ENCODE results near the gene COX8A.

The COX8A gene

GRCh38 chr11:63974259-63975143, at the start of gene COX8A:
COX8A (plus strand) TSS chr11:63974620; CDS start chr11:63974681, 61 bp downstream.
- peak within 1 kb of the TSS; percentile 100 for H3K4me3 Mint-ChIP-seq
- DNase-seq (ENCODE audit: low spot score), result peak; percentile 97
- H3K27ac Mint-ChIP-seq, result peak within 1 kb of the TSS; percentile 99
- H3K9me3 Mint-ChIP-seq, result no peaks in the 10 kb centered on the region
- peaks cover 20% of the 10 kb centered on the region for H3K4me1 Mint-ChIP-seq (ENCODE audit: low read depth)
- H3K36me3 Mint-ChIP-seq (ENCODE audit: low read depth), result peaks cover 21% of the 10 kb centered on the region
- no peaks in the 10 kb centered on the region for H3K27me3 Mint-ChIP-seq (ENCODE audit: low read depth)

GRCh38 chr11:63929616-63930015, 44.8 kb upstream of the COX8A start:
- H3K4me1 Mint-ChIP-seq (ENCODE audit: low read depth), result no peaks in the 10 kb centered on the region
- H3K36me3 Mint-ChIP-seq (ENCODE audit: low read depth), result no peaks in the 10 kb centered on the region
- no peak overlapping the region for H3K27ac Mint-ChIP-seq
- H3K9me3 Mint-ChIP-seq, result no peaks in the 10 kb centered on the region
- no peak overlapping the region for H3K4me3 Mint-ChIP-seq
- H3K27me3 Mint-ChIP-seq (ENCODE audit: low read depth), result peaks cover 9% of the 10 kb centered on the region
- no peak for DNase-seq (ENCODE audit: low spot score)

- H3K9me3 Mint-ChIP-seq, result no peaks in the 10 kb centered on the region
- no peaks in the 10 kb centered on the region for H3K36me3 Mint-ChIP-seq (ENCODE audit: low read depth)
- H3K27ac Mint-ChIP-seq, result no peak overlapping the region
- peaks cover 9% of the 10 kb centered on the region for H3K27me3 Mint-ChIP-seq (ENCODE audit: low read depth)
- no peak overlapping the region for H3K4me3 Mint-ChIP-seq
- no peaks in the 10 kb centered on the region for H3K4me1 Mint-ChIP-seq (ENCODE audit: low read depth)
- DNase-seq (ENCODE audit: low spot score), result no peak
Observed at GRCh38 chr11:63931045-63931444, 43.4 kb upstream of the COX8A start.

GRCh38 chr11:63931876-63932275, 42.5 kb upstream of the COX8A start:
- Mint-ChIP-seq H3K9me3 (no peaks in the 10 kb centered on the region), H3K27me3 (ENCODE audit: low read depth) (peaks cover 9% of the 10 kb centered on the region), H3K4me1 (ENCODE audit: low read depth) (no peaks in the 10 kb centered on the region), H3K27ac (no peak overlapping the region), H3K4me3 (no peak overlapping the region), H3K36me3 (ENCODE audit: low read depth) (no peaks in the 10 kb centered on the region)
- DNase-seq (ENCODE audit: low spot score), result no peak

GRCh38 chr11:63933459-63933858, 41.0 kb upstream of the COX8A start:
- peaks cover 7% of the 10 kb centered on the region for H3K4me1 Mint-ChIP-seq (ENCODE audit: low read depth)
- no peak overlapping the region for H3K27ac Mint-ChIP-seq
- H3K36me3 Mint-ChIP-seq (ENCODE audit: low read depth), result no peaks in the 10 kb centered on the region
- H3K27me3 Mint-ChIP-seq (ENCODE audit: low read depth), result no peaks in the 10 kb centered on the region
- no peak for DNase-seq (ENCODE audit: low spot score)
- no peak overlapping the region for H3K4me3 Mint-ChIP-seq
- H3K9me3 Mint-ChIP-seq, result no peaks in the 10 kb centered on the region

GRCh38 chr11:63937713-63938478, 36.5 kb upstream of the COX8A start:
- Mint-ChIP-seq H3K9me3 (no peaks in the 10 kb centered on the region), H3K4me1 (ENCODE audit: low read depth) (peaks cover 18% of the 10 kb centered on the region), H3K27ac (peak overlapping the region; percentile 84), H3K27me3 (ENCODE audit: low read depth) (no peaks in the 10 kb centered on the region), H3K36me3 (ENCODE audit: low read depth) (peaks cover 1% of the 10 kb centered on the region), H3K4me3 (peak overlapping the region; percentile 90)
- DNase-seq (ENCODE audit: low spot score), result no peak

GRCh38 chr11:63938479-63939396, 35.7 kb upstream of the COX8A start, which contains the start of gene NAA40:
NAA40 (plus strand) TSS chr11:63939002; CDS start chr11:63939097, 95 bp downstream.
- Mint-ChIP-seq H3K4me1 (ENCODE audit: low read depth) (peaks cover 18% of the 10 kb centered on the region), H3K27me3 (ENCODE audit: low read depth) (no peaks in the 10 kb centered on the region), H3K27ac (peak within 1 kb of the TSS; percentile 89), H3K9me3 (no peaks in the 10 kb centered on the region), H3K4me3 (peak within 1 kb of the TSS; percentile 90), H3K36me3 (ENCODE audit: low read depth) (peaks cover 1% of the 10 kb centered on the region)
- DNase-seq (ENCODE audit: low spot score), result peak; percentile 94

GRCh38 chr11:63939397-63939891, 35.0 kb upstream of the COX8A start:
- DNase-seq (ENCODE audit: low spot score), result no peak
- Mint-ChIP-seq H3K4me3 (peak overlapping the region; percentile 89), H3K36me3 (ENCODE audit: low read depth) (peaks cover 1% of the 10 kb centered on the region), H3K27me3 (ENCODE audit: low read depth) (no peaks in the 10 kb centered on the region), H3K27ac (peak overlapping the region; percentile 89), H3K9me3 (no peaks in the 10 kb centered on the region), H3K4me1 (ENCODE audit: low read depth) (peaks cover 22% of the 10 kb centered on the region)

GRCh38 chr11:63940786-63941185, 33.6 kb upstream of the COX8A start:
- DNase-seq (ENCODE audit: low spot score), result no peak
- H3K27ac Mint-ChIP-seq, result no peak overlapping the region
- peaks cover 3% of the 10 kb centered on the region for H3K36me3 Mint-ChIP-seq (ENCODE audit: low read depth)
- H3K4me3 Mint-ChIP-seq, result peak overlapping the region; percentile 68
- H3K4me1 Mint-ChIP-seq (ENCODE audit: low read depth), result peaks cover 22% of the 10 kb centered on the region
- H3K27me3 Mint-ChIP-seq (ENCODE audit: low read depth), result no peaks in the 10 kb centered on the region
- H3K9me3 Mint-ChIP-seq, result no peaks in the 10 kb centered on the region

GRCh38 chr11:63941901-63942300, 32.5 kb upstream of the COX8A start:
- no peak overlapping the region for H3K27ac Mint-ChIP-seq
- H3K36me3 Mint-ChIP-seq (ENCODE audit: low read depth), result peaks cover 11% of the 10 kb centered on the region
- no peak overlapping the region for H3K4me3 Mint-ChIP-seq
- H3K27me3 Mint-ChIP-seq (ENCODE audit: low read depth), result no peaks in the 10 kb centered on the region
- H3K9me3 Mint-ChIP-seq, result no peaks in the 10 kb centered on the region
- peaks cover 22% of the 10 kb centered on the region for H3K4me1 Mint-ChIP-seq (ENCODE audit: low read depth)
- DNase-seq (ENCODE audit: low spot score), result no peak

- Mint-ChIP-seq H3K9me3 (no peaks in the 10 kb centered on the region), H3K36me3 (ENCODE audit: low read depth) (peaks cover 13% of the 10 kb centered on the region), H3K27ac (no peak overlapping the region), H3K4me1 (ENCODE audit: low read depth) (peaks cover 19% of the 10 kb centered on the region), H3K27me3 (ENCODE audit: low read depth) (no peaks in the 10 kb centered on the region), H3K4me3 (no peak overlapping the region)
- no peak for DNase-seq (ENCODE audit: low spot score)
Observed at GRCh38 chr11:63942803-63943202, 31.6 kb upstream of the COX8A start.

GRCh38 chr11:63944987-63945386, 29.4 kb upstream of the COX8A start:
- no peak for DNase-seq (ENCODE audit: low spot score)
- Mint-ChIP-seq H3K9me3 (no peaks in the 10 kb centered on the region), H3K27me3 (ENCODE audit: low read depth) (no peaks in the 10 kb centered on the region), H3K27ac (no peak overlapping the region), H3K4me3 (no peak overlapping the region), H3K36me3 (ENCODE audit: low read depth) (peaks cover 13% of the 10 kb centered on the region), H3K4me1 (ENCODE audit: low read depth) (peaks cover 11% of the 10 kb centered on the region)

- no peaks in the 10 kb centered on the region for H3K27me3 Mint-ChIP-seq (ENCODE audit: low read depth)
- H3K36me3 Mint-ChIP-seq (ENCODE audit: low read depth), result peaks cover 14% of the 10 kb centered on the region
- H3K9me3 Mint-ChIP-seq, result no peaks in the 10 kb centered on the region
- peak; percentile 29 for DNase-seq (ENCODE audit: low spot score)
- no peak overlapping the region for H3K27ac Mint-ChIP-seq
- H3K4me1 Mint-ChIP-seq (ENCODE audit: low read depth), result peaks cover 7% of the 10 kb centered on the region
- H3K4me3 Mint-ChIP-seq, result no peak overlapping the region
Observed at GRCh38 chr11:63945477-63946163, 28.8 kb upstream of the COX8A start.

Data from T-helper 2 cell treated with Interferon-gamma antibody and Interleukin-4, amounts not matched to agents 5 μg/mL and 100 μg/mL, for 36 hours (primary cell).